ENCODE measurements around the gene FLVCR1.
"Not testable (repeated sequence)": the region's sequence is repeated elsewhere in the genome, so short reads cannot be mapped to it uniquely, and the experiment has no call there.

DNA sequence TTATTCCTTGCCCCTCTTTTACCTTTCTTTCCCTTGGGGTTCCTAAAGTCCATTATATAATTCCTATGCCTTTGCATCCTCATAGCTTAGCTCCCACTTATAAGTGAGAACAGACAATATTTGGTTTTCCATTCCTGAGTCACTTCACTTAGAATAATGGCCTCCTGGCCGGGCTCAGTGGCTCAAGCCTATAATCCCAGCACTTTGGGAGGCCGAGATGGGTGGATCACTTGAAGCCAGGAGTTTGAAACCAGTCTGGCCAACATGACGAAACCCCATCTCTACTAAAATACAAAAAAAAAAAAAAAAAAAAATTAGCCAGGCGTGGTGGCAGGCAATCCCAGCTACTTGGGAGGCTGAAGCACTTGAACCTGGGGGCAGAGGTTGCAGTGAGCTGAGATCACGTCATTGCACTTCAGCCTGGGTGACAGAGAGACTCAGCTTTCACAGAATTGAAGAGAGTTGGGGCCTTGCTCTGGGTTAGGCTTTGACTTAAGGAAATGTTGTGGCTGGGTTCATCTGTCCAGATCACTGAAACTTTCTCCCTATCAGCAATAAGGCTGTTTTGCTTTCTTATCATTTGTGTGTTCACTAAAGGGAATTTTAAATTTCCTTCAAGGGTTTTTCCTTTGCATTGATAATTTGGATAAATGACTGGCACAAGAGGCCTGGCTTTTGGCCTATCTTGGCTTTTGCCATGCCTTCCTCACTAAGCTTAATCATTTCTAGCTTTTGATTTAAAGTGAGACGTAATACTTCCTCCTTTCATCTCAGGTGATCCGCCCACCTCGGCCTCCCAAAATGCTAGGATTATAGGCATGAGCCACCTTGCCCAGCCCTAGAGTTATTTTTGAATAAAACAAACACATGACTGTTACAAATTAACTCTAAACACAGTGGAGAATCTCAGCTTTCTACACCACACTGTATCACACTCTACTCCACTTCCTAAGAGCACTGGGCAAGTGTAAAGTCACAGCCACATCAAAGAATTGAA lies 24.6 kb upstream of the FLVCR1 start:
- TF ChIP-seq CTCF (IDR thresholded peaks at IDR 0.05); EP300 (IDR thresholded peaks at IDR 0.05); POLR2A (IDR thresholded peaks at IDR 0.05; ENCODE audit: low read depth): not testable (repeated sequence)
